Karpas-422 (cell line): ENCODE results near the gene NOB1. TPM values are rescaled to one million over a fixed set of nuclear protein-coding genes. Genes with fewer than 3 reads are reported as not detected.

Experiments
- DNase-seq: peaks from one replicate; pipeline ENCODE4 v3.0.0-alpha.2; 2015
- H2AFZ ChIP-seq: fragments of 200-600 bp; sonication (generic); 2 replicates; pipeline ENCODE4 v1.6.1; 2014; ENCODE audit warnings: antibody characterized with exemption, low read length, mixed read lengths
- H3K27ac ChIP-seq: fragments of 200-600 bp; sonication (generic); 2 replicates; pipeline ENCODE4 v1.5.1; 2014; ENCODE audit warnings: mild to moderate bottlenecking, low read length, moderate library complexity
- H3K27me3 ChIP-seq: fragments of 200-600 bp; sonication (generic); 2 replicates; pipeline ENCODE4 v1.6.1; 2014; ENCODE audit warnings: low read length, mixed read lengths
- H3K36me3 ChIP-seq: fragments of 200-600 bp; sonication (generic); 2 replicates; pipeline ENCODE4 v1.6.1; 2014; ENCODE audit warnings: low read length, mixed read lengths; ENCODE audit not compliant: insufficient read depth
- H3K4me1 ChIP-seq: fragments of 200-600 bp; sonication (generic); 2 replicates; pipeline ENCODE4 v1.6.1; 2014; ENCODE audit warnings: mild to moderate bottlenecking, low read length, mixed read lengths
- H3K4me2 ChIP-seq: fragments of 200-600 bp; sonication (generic); 2 replicates; pipeline ENCODE4 v1.6.1; 2014; ENCODE audit warnings: low read length, low read depth, mild to moderate bottlenecking; ENCODE audit not compliant: poor library complexity, severe bottlenecking
- H3K4me3 ChIP-seq: fragments of 200-600 bp; sonication (generic); 2 replicates; pipeline ENCODE4 v1.5.1; 2014; ENCODE audit warnings: mild to moderate bottlenecking, antibody characterized with exemption, low read length, mixed read lengths
- H3K79me2 ChIP-seq: fragments of 200-600 bp; sonication (generic); 2 replicates; pipeline ENCODE4 v1.6.1; 2014; ENCODE audit warnings: mild to moderate bottlenecking, low read length, mixed read lengths
- H3K9ac ChIP-seq: fragments of 200-600 bp; sonication (generic); 2 replicates; pipeline ENCODE4 v1.6.0; 2014; ENCODE audit warnings: low read length
- H3K9me2 ChIP-seq: fragments of 200-600 bp; sonication (generic), shearing (Covaris generic); replicated peaks from 2 replicates; pipeline ENCODE4 v1.6.0; 2014; ENCODE audit warnings: mild to moderate bottlenecking, low read length, moderate library complexity; ENCODE audit not compliant: insufficient read depth
- H3K9me3 ChIP-seq: fragments of 300-700, 200-600 bp; sonication (generic); 2 replicates; pipeline ENCODE4 v1.6.1; 2014; ENCODE audit warnings: low read length, mixed read lengths
- H4K20me1 ChIP-seq: fragments of 200-600 bp; sonication (generic); 2 replicates; pipeline ENCODE4 v1.6.1; 2014; ENCODE audit warnings: mild to moderate bottlenecking, antibody characterized with exemption, low read length, low read depth; ENCODE audit not compliant: insufficient read depth
- total RNA-seq: library from RNA; depleted of rRNA; stranded (reverse); fragments of >200 nt; shearing (Covaris generic); gene quantifications from 2 replicates; pipeline ENCODE4 v1.2.3, GENCODE V29; 2014; ENCODE audit warnings: low replicate concordance

Gene NOB1
- total RNA-seq, 1 experiment from 2014 or later: 50.5 TPM

DNA sequence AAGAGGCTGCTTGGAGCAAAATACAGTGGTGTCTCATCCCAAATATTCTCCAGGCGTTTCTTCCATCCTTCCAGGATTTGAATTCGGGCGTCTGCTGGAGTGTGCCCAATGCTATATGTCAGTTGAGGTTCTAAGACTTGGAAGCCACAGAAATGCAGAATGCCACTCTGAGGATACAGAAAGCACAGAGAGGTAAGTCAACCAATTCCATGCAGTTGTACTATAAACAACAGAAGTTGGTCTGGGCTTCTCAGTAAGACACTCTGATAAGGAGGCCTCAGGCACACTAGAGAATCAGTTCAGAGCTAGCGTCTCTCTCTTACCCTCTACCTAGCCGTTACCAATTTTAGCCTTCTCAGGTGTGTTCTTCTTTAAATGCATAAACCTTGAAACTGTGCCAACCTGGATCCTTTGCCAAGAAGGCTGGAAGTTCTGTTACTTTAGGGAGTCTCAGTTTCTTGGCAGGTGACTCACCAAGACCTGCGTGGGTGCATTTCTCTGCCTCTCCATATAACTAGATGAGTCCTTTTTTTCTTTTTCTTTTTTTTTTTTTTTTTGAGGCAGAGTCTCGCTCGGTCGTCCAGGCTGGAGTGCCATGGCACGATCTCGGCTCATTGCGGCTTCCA, 43.5 kb downstream of the NOB1 start:
- H3K27me3 ChIP-seq: no peaks in the 10 kb centered on the region
- DNase-seq: no peak
- H3K9me3 ChIP-seq: no peaks in the 10 kb centered on the region
- H3K4me3 ChIP-seq: no peak overlapping the region
- peaks cover 14% of the 10 kb centered on the region; the same call in 1 of the 2 replicates for H3K36me3 ChIP-seq
- no peaks in the 10 kb centered on the region for H3K4me1 ChIP-seq
- no peaks in the 10 kb centered on the region for H3K79me2 ChIP-seq
- H4K20me1 ChIP-seq: no peaks in the 10 kb centered on the region
- no peak overlapping the region for H3K9ac ChIP-seq
- no peak overlapping the region for H3K27ac ChIP-seq
- H3K4me2 ChIP-seq: no peak overlapping the region
- no peaks in the 10 kb centered on the region for H3K9me2 ChIP-seq
- no peak overlapping the region for H2AFZ ChIP-seq

DNA sequence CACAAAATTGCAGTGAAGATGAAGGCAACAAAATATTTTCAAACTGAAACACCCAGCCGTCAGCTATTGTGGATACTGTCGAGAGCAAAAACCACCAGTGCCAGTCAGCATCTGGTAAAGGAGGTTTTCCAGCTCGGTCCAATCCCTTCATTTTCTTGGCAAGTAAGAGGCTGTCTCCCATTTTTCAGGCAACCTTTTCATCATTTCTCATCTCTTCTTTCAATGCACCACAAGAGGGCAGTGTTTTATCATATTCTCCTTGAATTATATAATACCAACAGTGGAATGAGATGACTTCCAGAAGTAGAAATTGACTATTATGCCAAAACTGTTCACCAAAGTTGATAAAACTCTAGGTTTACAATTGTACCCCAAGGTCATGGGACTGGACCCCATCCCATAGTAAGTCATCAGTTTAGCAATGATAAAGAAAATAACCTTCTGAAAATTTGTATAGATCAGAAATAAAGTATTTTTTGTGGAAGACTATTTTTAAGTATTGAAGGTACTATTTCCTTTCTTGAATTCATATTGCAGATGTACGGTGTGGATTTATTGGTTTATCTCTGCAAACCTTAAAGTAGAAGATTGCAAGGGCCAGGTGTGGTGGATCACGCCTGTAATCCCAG, 45.2 kb downstream of the NOB1 start:
- Histone ChIP-seq H3K4me3 (no peak overlapping the region), H3K9me2 (no peaks in the 10 kb centered on the region), H3K4me2 (no peak overlapping the region), H3K27ac (no peak overlapping the region), H3K36me3 (peaks cover 14% of the 10 kb centered on the region; the same call in 1 of the 2 replicates), H4K20me1 (no peaks in the 10 kb centered on the region), H3K27me3 (no peaks in the 10 kb centered on the region), H3K9me3 (no peaks in the 10 kb centered on the region), H3K79me2 (no peaks in the 10 kb centered on the region), H3K9ac (no peak overlapping the region), H3K4me1 (no peaks in the 10 kb centered on the region), H2AFZ (no peak overlapping the region)
- DNase-seq: peak; percentile 86

DNA sequence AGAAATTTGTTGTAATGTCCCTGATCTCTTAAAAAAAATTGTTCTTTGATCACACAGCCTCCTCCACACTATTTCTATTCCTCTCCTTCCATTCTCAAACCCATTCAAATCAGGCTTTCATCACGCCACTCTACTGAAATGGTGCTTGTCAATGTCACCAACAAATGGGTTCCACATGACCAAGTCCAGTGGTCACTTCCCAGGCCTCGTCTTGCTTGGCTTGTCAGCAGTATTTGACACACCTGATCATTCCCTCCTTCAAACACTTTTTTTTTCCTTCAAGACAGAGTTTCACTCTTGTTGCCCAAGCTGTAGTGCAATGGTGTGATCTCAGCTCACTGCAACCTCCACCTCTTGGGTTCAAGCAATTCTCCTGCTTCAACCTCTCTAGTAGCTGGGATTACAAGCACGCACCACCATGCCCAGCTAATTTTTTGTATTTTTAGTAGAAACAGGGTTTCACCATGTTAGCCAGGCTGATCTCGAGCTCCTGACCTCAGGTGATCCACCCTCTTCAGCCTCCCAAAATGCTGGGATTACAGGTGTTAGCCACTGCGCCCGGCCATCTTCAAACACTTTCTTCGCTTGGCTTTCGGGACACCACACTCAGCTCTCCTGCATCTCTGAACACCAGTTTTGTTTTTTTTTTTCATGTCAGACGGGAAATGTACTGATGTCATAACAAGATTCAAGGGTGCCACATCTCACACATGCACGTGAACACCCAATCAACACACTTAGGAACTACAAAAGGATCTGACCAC, 46.6 kb downstream of the NOB1 start:
- no peak overlapping the region for H3K4me3 ChIP-seq
- no peak overlapping the region for H3K9ac ChIP-seq
- no peak for DNase-seq
- no peaks in the 10 kb centered on the region for H4K20me1 ChIP-seq
- no peak overlapping the region for H3K27ac ChIP-seq
- H3K4me1 ChIP-seq: no peaks in the 10 kb centered on the region
- H2AFZ ChIP-seq: no peak overlapping the region
- H3K9me3 ChIP-seq: no peaks in the 10 kb centered on the region
- 0 out of 2 replicates have a peak, but pooled peaks cover 5% of the 10 kb centered on the region for H3K79me2 ChIP-seq
- H3K4me2 ChIP-seq: no peak overlapping the region
- H3K27me3 ChIP-seq: no peaks in the 10 kb centered on the region
- H3K9me2 ChIP-seq: no peaks in the 10 kb centered on the region
- peaks cover 14% of the 10 kb centered on the region; the same call in 1 of the 2 replicates for H3K36me3 ChIP-seq

DNA sequence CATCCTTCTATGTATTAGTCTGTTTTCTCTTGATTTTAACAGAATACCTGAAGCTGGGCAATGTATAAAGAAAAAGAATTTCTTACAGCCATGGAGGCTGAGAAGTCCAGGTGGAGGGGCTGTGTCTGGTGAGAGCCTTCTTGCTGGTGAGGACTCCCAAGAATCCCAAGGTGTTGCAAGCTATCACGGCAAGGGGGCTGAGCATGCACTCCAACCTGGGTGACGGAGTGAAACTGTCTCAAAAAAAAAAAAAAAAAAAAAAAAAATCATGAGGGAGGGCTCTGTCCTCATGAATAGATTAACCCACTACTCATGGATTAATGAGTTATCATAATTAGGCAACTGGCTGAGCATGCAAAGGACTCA, 47.8 kb downstream of the NOB1 start:
- Histone ChIP-seq H3K4me1 (no peaks in the 10 kb centered on the region), H3K27me3 (no peaks in the 10 kb centered on the region), H3K4me2 (no peak overlapping the region), H3K4me3 (no peak overlapping the region), H3K27ac (no peak overlapping the region), H3K79me2 (peaks cover 9% of the 10 kb centered on the region), H4K20me1 (no peaks in the 10 kb centered on the region), H3K36me3 (peaks cover 15% of the 10 kb centered on the region; the same call in 1 of the 2 replicates), H3K9ac (no peak overlapping the region), H3K9me3 (no peaks in the 10 kb centered on the region), H3K9me2 (no peaks in the 10 kb centered on the region), H2AFZ (no peak overlapping the region)
- DNase-seq: no peak

DNA sequence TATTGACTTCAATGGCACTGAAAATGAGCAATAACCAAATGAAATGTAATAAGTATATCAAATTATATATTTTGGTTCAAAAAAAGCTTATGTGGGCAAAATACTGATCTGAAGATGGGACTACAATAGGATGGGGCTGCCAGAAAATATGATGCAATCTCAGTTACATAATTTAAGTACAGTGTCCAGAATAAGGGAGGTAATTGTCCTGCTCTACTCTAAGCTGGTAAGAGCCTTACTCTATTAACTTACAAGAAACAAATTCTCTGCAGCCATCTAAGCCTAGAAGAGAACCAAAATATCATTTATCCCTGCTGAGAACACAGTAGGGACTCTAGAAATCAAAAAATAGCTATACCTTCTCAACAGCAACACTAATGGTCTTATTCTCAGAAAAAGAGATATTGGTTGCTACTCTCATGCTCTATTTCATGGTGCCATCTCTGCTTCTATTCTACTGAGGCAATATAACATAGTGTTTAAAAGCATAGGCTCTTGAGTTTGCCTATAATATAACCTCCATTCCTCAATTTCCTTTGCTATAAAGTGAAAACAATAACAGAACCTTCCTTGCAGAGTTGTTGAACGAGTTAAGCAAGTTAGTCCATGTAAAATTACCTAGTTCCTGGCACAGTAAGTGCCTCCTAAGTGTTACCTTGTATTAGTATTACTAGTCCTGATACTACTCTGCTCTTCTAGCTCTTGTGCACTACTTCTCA, 48.3 kb downstream of the NOB1 start:
- H3K4me2 ChIP-seq: no peak overlapping the region
- no peaks in the 10 kb centered on the region for H3K9me2 ChIP-seq
- H3K9me3 ChIP-seq: no peaks in the 10 kb centered on the region
- H3K27ac ChIP-seq: peak overlapping the region; percentile 5; the same call in 1 of the 2 replicates
- H3K27me3 ChIP-seq: no peaks in the 10 kb centered on the region
- H3K36me3 ChIP-seq: peaks cover 15% of the 10 kb centered on the region; the same call in 1 of the 2 replicates
- H3K79me2 ChIP-seq: peaks cover 15% of the 10 kb centered on the region
- H4K20me1 ChIP-seq: no peaks in the 10 kb centered on the region
- no peak for DNase-seq
- no peaks in the 10 kb centered on the region for H3K4me1 ChIP-seq
- no peak overlapping the region for H2AFZ ChIP-seq
- H3K4me3 ChIP-seq: no peak overlapping the region
- no peak overlapping the region for H3K9ac ChIP-seq

DNA sequence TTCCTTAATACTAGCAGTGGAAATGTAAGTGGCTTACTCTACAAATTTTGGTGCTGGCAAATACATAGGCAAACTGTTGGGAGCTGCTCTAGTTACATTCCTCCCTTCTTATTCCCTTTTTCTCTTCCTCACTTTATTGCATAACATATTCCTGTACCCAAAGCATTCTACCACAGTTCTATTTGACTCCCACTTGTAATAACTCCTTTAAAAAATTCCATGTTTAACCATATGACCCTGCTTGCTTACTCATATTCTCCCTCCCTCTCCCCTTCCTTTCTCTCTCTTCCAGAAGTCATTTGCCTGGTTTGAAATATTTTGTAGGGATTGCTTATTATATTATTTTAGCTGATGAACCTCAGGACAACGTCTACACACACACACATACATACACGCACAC, 51.1 kb downstream of the NOB1 start:
- peaks cover 18% of the 10 kb centered on the region for H3K79me2 ChIP-seq
- no peak overlapping the region for H3K9ac ChIP-seq
- H3K9me2 ChIP-seq: no peaks in the 10 kb centered on the region
- H4K20me1 ChIP-seq: no peaks in the 10 kb centered on the region
- H3K27me3 ChIP-seq: no peaks in the 10 kb centered on the region
- H3K9me3 ChIP-seq: no peaks in the 10 kb centered on the region
- H3K27ac ChIP-seq: no peak overlapping the region
- H3K36me3 ChIP-seq: peaks cover 9% of the 10 kb centered on the region; the same call in 1 of the 2 replicates
- H3K4me1 ChIP-seq: no peaks in the 10 kb centered on the region
- no peak overlapping the region for H3K4me3 ChIP-seq
- no peak for DNase-seq
- H2AFZ ChIP-seq: no peak overlapping the region
- no peak overlapping the region for H3K4me2 ChIP-seq

DNA sequence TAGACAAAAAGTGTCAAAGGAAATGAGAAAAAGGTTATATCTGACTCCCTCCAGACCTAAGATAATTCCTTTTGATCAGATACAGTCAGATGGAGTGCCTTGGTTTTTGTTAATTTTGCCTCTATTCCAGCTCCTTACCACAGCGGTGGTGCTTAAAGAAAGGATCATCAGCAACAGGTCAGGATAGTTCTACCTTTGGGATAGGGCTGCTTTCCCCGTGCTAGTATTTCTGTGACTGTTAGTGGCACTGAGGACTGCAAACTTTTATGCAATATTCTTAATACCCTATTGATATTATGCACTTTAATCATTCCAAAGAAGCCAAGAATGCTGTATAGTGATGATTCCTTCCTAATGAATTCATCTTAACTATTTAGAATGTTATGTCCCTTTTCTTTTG, 52.9 kb downstream of the NOB1 start:
- H3K27me3 ChIP-seq: no peaks in the 10 kb centered on the region
- no peak overlapping the region for H3K9ac ChIP-seq
- no peak for DNase-seq
- H3K4me3 ChIP-seq: no peak overlapping the region
- H3K9me2 ChIP-seq: no peaks in the 10 kb centered on the region
- peaks cover 21% of the 10 kb centered on the region for H3K79me2 ChIP-seq
- H3K4me2 ChIP-seq: no peak overlapping the region
- no peaks in the 10 kb centered on the region for H3K9me3 ChIP-seq
- no peak overlapping the region for H2AFZ ChIP-seq
- peaks cover 9% of the 10 kb centered on the region; the same call in 1 of the 2 replicates for H3K36me3 ChIP-seq
- H3K4me1 ChIP-seq: no peaks in the 10 kb centered on the region
- H4K20me1 ChIP-seq: no peaks in the 10 kb centered on the region
- H3K27ac ChIP-seq: no peak overlapping the region

DNA sequence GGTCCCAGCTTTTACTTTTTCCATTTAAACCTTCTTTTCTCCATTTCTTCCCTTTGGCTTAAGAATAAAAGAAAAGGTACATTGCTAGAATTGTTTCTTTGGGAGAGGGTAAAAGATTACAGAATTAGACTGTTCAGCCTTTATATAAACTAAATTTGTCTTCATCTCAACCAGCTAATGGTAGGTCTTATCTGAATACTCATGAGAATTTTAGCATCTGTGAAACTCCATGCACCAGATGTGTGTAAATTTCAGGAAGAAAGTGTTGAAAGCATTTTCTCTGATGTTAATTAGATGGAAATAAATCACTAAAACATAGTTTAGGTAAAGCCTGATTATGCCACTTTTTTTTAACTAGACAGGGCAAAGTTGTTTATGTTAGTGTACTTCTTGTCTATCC, 53.3 kb downstream of the NOB1 start:
- no peaks in the 10 kb centered on the region for H4K20me1 ChIP-seq
- no peaks in the 10 kb centered on the region for H3K27me3 ChIP-seq
- no peak overlapping the region for H3K4me3 ChIP-seq
- no peaks in the 10 kb centered on the region for H3K9me3 ChIP-seq
- H2AFZ ChIP-seq: no peak overlapping the region
- H3K4me1 ChIP-seq: no peaks in the 10 kb centered on the region
- no peak overlapping the region for H3K9ac ChIP-seq
- H3K79me2 ChIP-seq: peaks cover 21% of the 10 kb centered on the region
- no peak for DNase-seq
- no peak overlapping the region for H3K4me2 ChIP-seq
- H3K27ac ChIP-seq: 0 out of 2 replicates have a peak overlapping the region, but pooled peaks have one; percentile 9
- H3K36me3 ChIP-seq: peaks cover 12% of the 10 kb centered on the region; the same call in 1 of the 2 replicates
- H3K9me2 ChIP-seq: no peaks in the 10 kb centered on the region
